Urinary bladder (tissue), 4 donors: ENCODE measurements around the gene VPS26A. TPM values are rescaled to one million over a fixed set of nuclear protein-coding genes. Genes with fewer than 3 reads are reported as not detected.
"Not testable (repeated sequence)": the region's sequence is repeated elsewhere in the genome, so short reads cannot be mapped to it uniquely, and the experiment has no call there.

Experiments
- DNase-seq: peaks from one replicate; pipeline ENCODE4 v3.0.0-alpha.2; 2015; ENCODE audit errors: extremely low spot score
- H3K27ac ChIP-seq: one replicate; pipeline ENCODE4 v1.5.1; 2013; ENCODE audit warnings: low read depth, mild to moderate bottlenecking, moderate library complexity
- H3K36me3 ChIP-seq: one replicate; pipeline ENCODE4 v1.6.1; 2013; ENCODE audit warnings: mild to moderate bottlenecking, moderate library complexity; ENCODE audit not compliant: insufficient read depth
- H3K4me1 ChIP-seq: one replicate; pipeline ENCODE4 v1.6.1; 2013; ENCODE audit warnings: mild to moderate bottlenecking, moderate library complexity; ENCODE audit not compliant: insufficient read depth
- H3K4me3 ChIP-seq: one replicate; pipeline ENCODE4 v1.5.1; 2013; ENCODE audit warnings: low read depth, low read length
- WGBS: extraction: QIAGEN DNeasy Blood & Tissue Kit; methylation state at CpG from one replicate; pipeline ENCODE4 v1.1.7; 2013; 5-methylcytosine and 5-hydroxymethylcytosine counted together
- polyA plus RNA-seq: library from polyadenylated mRNA; stranded (reverse); fragments of 200-250 nt; gene quantifications from one replicate; pipeline ENCODE4 v1.2.3, GENCODE V29; 2013
- total RNA-seq: library from RNA; depleted of rRNA; stranded (reverse); fragments of >200 nt; gene quantifications from one replicate; pipeline ENCODE4 v1.2.3, GENCODE V29; 2014
- donor health status: healthy with polysubstance abuse.
- donor health status: healthy.

The VPS26A gene
- total and polyA plus RNA-seq, 2 donors = 33.7 to 55.6 TPM

GRCh38 chr10:69124563-69125268 lies 738 bp downstream of the VPS26A start:
- no peak for DNase-seq
- Histone ChIP-seq H3K36me3 (no peaks in the 10 kb centered on the region), H3K27ac (peak overlapping the region; percentile 90), H3K4me1 (no peaks in the 10 kb centered on the region), H3K4me3 (peak overlapping the region; percentile 81)
- 2% methylated on average over 26 of the region's 26 CpGs for WGBS

DNA sequence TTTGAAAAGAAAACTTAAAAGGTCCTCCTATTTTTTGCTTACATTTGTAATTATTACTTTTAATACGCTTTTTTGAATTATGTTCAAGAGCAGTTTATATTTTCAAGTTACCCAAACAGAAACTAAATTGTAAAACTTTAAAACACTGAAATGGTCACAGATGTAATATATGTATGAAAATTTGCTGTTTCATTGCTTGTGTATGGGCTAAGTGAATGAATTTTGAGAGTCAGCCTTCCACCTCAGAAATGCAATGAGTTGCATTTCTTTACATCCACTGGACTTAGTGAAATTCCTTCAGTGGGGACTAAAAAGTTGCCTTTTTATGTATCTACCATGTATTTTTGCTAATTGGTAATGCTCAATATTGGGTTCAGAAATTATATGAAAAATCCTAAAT lies 1.6 kb downstream of the VPS26A start:
- DNase-seq = no peak
- WGBS = 76% methylated on average over 1 of the region's 1 CpG
- Histone ChIP-seq H3K27ac (no peak overlapping the region), H3K36me3 (no peaks in the 10 kb centered on the region), H3K4me1 (no peaks in the 10 kb centered on the region), H3K4me3 (peak overlapping the region; percentile 81)

DNA sequence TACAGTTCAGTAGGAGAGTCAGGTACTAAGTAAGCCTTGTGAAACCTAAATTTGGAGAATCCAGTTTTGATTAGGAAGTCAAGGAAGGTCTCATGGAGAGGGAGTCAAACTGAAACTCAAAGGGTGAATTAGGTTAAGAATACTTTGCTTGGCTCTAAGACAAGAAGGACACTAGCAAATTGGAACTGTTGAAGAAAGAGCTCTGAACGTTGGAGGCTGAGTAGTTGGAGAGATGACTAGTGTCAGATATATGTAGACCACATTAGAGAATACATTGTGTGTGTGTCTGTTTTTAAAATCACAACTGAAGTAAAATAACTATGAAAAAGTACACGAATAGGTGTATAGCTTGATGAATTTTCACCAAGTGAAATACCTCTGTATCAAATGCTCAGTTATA lies 6.3 kb downstream of the VPS26A start:
- Histone ChIP-seq H3K27ac (no peak overlapping the region), H3K4me3 (no peak overlapping the region), H3K36me3 (no peaks in the 10 kb centered on the region), H3K4me1 (no peaks in the 10 kb centered on the region)
- 54% methylated on average over 2 of the region's 2 CpGs for WGBS
- no peak for DNase-seq

DNA sequence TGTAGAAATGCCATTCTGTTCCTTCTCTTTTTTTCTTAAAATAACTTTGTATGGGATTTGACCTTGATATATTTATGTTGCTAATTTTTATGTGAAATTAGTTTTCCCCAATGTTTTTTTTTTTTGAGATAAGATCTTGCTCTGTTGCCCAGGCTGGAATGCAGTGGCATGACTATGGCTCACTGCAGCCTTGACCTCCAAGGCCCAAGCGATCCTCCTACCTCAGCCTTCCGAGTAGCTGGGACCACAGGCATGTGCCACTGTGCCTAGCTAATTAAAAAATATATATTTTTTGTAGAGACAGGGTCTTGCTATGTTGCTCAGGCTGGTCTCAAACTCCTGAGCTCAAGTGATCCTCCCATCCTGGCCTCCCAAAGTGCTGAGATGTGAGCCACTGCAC lies 16.0 kb downstream of the VPS26A start:
- no peak for DNase-seq
- H3K27ac ChIP-seq = no peak overlapping the region
- H3K4me3 ChIP-seq = no peak overlapping the region
- no peaks in the 10 kb centered on the region for H3K4me1 ChIP-seq
- peaks cover 3% of the 10 kb centered on the region for H3K36me3 ChIP-seq
- WGBS = 93% methylated on average over 2 of the region's 2 CpGs

DNA sequence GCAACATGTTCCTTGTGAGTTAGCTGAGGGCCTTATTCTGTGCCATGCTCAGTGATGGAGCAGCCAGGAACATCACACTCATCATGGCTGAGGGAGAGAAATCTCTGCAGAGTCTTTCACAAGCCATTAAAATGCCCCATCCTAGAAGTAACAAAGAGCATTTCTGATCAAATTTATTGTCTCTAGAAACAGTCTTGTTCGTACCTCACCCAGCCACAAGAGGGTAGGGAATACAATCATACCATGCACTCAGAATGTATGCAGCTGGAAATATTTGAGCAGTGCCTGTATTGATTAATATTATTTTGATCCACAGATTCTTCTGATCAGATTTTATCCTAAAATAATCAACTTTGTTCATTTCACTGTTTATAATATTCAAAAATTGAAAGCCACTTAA lies 17.3 kb downstream of the VPS26A start:
- DNase-seq = no peak
- Histone ChIP-seq H3K27ac (no peak overlapping the region), H3K4me3 (no peak overlapping the region), H3K4me1 (no peaks in the 10 kb centered on the region), H3K36me3 (peaks cover 3% of the 10 kb centered on the region)
- WGBS = 80% methylated on average over 1 of the region's 1 CpG

- H3K36me3 ChIP-seq, H3K4me3 ChIP-seq, DNase-seq, H3K4me1 ChIP-seq, H3K27ac ChIP-seq: not testable (repeated sequence)
- WGBS = 96% methylated on average over 3 of the region's 3 CpGs
Observed at GRCh38 chr10:69142074-69142473, 18.1 kb downstream of the VPS26A start.

- Histone ChIP-seq H3K4me1 (no peaks in the 10 kb centered on the region), H3K36me3 (peaks cover 3% of the 10 kb centered on the region), H3K27ac (no peak overlapping the region), H3K4me3 (no peak overlapping the region)
- WGBS = 69% methylated on average over 3 of the region's 3 CpGs
- no peak for DNase-seq
Observed at GRCh38 chr10:69142983-69143382, 19.0 kb downstream of the VPS26A start.

DNA sequence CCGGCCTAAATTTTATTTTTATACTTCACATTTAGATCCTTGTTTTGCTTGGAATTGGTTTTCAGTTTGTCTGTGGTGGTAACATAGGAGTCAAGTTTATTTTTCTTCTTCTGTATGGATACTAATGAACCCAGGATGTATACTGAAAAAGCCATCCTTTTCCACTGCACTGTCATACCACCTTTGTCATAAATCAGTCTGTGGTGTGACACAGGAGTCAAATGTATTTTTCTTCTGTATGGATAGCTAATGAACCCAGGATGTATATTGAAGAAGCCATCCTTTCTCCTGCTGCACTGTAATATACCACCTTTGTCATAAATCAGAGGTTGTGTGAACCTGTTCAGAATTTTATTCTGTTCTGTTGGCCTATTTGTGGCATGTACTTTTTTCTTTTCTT lies 21.4 kb downstream of the VPS26A start:
- Histone ChIP-seq H3K4me3 (no peak overlapping the region), H3K27ac (no peak overlapping the region), H3K4me1 (no peaks in the 10 kb centered on the region), H3K36me3 (peaks cover 3% of the 10 kb centered on the region)
- WGBS = 94% methylated on average over 1 of the region's 1 CpG
- no peak for DNase-seq

GRCh38 chr10:69145864-69146263 lies 21.9 kb downstream of the VPS26A start:
- Histone ChIP-seq H3K27ac (no peak overlapping the region), H3K4me3 (no peak overlapping the region), H3K36me3 (peaks cover 3% of the 10 kb centered on the region), H3K4me1 (no peaks in the 10 kb centered on the region)
- WGBS = 98% methylated on average over 8 of the region's 8 CpGs
- no peak for DNase-seq

DNA sequence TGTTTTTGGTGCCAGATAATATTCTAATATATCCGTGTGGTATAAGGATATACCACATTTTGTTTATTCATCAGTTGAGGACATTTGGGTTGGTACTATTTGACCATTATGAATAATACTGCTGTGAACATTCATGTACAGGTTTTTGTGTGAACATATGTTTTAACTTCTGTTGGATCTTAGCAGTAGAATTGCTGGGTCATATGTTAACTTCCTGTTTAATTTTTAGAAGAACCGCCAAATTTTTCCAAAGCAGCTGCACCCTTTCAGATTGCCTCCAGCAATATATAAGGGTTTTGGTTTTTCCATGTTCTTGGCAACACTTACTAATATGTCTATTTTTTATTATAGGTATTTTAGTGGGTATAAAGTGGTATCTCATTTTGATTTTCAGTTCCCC lies 22.8 kb downstream of the VPS26A start:
- peaks cover 3% of the 10 kb centered on the region for H3K36me3 ChIP-seq
- DNase-seq = no peak
- H3K27ac ChIP-seq = no peak overlapping the region
- WGBS = 40% methylated on average over 2 of the region's 2 CpGs
- no peak overlapping the region for H3K4me3 ChIP-seq
- no peaks in the 10 kb centered on the region for H3K4me1 ChIP-seq

- H3K4me3 ChIP-seq = no peak overlapping the region
- no peaks in the 10 kb centered on the region for H3K36me3 ChIP-seq
- no peaks in the 10 kb centered on the region for H3K4me1 ChIP-seq
- WGBS = 96% methylated on average over 3 of the region's 3 CpGs
- DNase-seq = no peak
- H3K27ac ChIP-seq = no peak overlapping the region
Observed at GRCh38 chr10:69151984-69152383, 28.0 kb downstream of the VPS26A start.

DNA sequence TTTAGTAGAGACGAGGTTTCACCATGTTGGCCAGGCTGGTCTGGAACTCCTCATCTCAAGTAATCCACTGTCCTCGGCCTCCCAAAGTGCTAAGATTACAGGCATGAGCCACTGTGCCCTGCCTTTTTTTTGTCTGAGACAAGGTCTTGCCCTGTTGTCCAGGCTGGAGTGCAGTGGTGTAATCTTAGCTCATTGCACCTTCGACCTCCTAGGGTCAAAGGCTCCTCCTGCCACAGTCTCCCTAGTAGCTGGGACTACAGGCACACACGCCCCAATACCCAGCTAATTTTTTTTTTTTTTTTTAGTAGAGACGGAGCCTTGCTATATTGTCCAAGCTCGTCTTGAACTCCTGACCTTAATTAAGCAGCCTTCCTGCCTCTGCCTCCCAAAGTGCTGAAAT lies 29.2 kb downstream of the VPS26A start:
- Histone ChIP-seq H3K4me3 (no peak overlapping the region), H3K36me3 (no peaks in the 10 kb centered on the region), H3K4me1 (no peaks in the 10 kb centered on the region), H3K27ac (no peak overlapping the region)
- DNase-seq = no peak
- WGBS = 87% methylated on average over 6 of the region's 6 CpGs

GRCh38 chr10:69160809-69161241 lies 36.8 kb downstream of the VPS26A start:
- 99% methylated on average over 2 of the region's 2 CpGs for WGBS

DNA sequence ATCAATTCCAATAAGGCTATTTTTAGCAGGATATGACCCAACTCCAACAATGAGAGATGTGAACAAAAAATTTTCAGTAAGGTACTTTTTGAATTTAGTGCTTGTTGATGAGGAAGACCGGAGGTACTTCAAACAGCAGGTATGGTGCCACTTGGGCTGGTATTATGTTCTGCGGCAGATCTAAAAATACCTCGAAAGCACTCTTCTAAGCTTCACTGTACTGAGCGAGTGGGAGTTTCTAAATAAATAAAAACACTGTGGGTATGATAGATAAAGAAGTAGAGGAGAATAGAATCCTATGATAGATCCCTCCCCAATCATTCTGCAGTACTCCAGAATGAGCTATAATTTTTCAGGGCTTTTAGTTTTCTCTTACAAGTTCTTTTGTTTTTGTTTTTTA lies 44.5 kb downstream of the VPS26A start:
- peaks cover 2% of the 10 kb centered on the region for H3K36me3 ChIP-seq
- 94% methylated on average over 4 of the region's 4 CpGs for WGBS

More at GRCh38 chr10:69160809-69161241, 36.8 kb downstream of the VPS26A start:
- no peak overlapping the region for H3K4me3 ChIP-seq
- H3K36me3 ChIP-seq = no peaks in the 10 kb centered on the region
- DNase-seq = no peak
- no peaks in the 10 kb centered on the region for H3K4me1 ChIP-seq
- H3K27ac ChIP-seq = no peak overlapping the region

More for the DNA sequence above, 44.5 kb downstream of the VPS26A start:
- H3K4me1 ChIP-seq = no peaks in the 10 kb centered on the region
- DNase-seq = no peak
- no peak overlapping the region for H3K4me3 ChIP-seq
- no peak overlapping the region for H3K27ac ChIP-seq
